ENCODE measurements around the gene ELOB.

ELOB gene

DNA sequence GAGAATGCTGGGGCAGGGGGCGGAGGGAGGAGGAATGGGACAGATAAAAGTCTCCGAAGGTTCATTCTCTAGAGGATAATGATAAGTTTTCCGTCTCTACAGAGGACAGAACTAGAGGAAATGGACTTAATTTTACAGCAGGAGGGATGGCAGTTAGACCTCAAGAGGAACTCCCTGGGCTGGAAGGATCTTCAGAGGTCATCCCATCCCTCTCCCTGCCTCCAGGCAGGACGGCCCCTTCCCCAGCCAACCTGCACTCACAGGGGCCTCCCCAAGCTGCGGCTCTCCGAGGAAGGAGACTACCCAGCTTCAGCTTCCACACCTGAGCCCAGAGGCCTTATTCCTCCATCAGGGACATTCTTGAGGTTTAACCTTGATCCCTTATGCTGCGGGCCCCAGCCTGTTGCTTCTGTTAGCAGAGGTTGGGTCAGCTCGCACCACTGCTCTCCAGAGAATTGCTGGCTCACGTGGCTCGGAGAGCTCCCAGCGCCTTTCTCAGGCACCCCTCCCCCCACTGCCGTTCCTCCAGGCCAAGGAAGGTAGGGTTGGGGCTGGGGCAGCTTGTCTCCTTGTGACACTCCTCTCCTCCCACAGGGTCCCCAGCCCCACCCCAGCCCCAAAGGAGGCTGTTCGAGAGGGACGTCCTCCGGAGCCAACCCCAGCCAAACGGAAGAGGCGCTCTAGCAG lies 8.5 kb downstream of the ELOB start:
- TF ChIP-seq, protein P1, sequence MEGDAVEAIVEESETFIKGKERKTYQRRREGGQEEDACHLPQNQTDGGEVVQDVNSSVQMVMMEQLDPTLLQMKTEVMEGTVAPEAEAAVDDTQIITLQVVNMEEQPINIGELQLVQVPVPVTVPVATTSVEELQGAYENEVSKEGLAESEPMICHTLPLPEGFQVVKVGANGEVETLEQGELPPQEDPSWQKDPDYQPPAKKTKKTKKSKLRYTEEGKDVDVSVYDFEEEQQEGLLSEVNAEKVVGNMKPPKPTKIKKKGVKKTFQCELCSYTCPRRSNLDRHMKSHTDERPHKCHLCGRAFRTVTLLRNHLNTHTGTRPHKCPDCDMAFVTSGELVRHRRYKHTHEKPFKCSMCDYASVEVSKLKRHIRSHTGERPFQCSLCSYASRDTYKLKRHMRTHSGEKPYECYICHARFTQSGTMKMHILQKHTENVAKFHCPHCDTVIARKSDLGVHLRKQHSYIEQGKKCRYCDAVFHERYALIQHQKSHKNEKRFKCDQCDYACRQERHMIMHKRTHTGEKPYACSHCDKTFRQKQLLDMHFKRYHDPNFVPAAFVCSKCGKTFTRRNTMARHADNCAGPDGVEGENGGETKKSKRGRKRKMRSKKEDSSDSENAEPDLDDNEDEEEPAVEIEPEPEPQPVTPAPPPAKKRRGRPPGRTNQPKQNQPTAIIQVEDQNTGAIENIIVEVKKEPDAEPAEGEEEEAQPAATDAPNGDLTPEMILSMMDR (IDR thresholded peaks at IDR 0.05; ENCODE audit: low read depth, low read length), result no peak

DNA sequence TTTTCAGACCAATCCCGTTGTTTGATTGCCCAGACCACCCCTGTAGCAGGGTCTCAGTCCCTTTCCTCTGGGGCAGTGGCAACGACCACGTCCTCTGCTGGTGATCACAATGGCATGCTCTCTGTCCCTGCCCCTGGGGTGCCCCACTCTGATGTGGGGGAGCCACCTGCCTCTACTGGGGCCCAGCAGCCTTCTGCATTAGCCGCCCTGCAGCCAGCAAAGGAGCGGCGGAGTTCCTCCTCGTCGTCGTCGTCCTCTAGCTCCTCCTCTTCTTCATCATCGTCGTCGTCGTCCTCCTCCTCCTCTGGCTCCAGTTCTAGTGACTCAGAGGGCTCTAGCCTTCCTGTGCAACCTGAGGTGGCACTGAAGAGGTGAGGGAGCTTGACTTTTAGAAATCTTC lies 9.2 kb downstream of the ELOB start:
- TF ChIP-seq, protein P1 (IDR thresholded peaks at IDR 0.05; ENCODE audit: low read depth, low read length), result no peak

More for the DNA sequence above, 8.5 kb downstream of the ELOB start:
- DNase-seq, result no peak
- H3K4me3 ChIP-seq (ENCODE audit: low read depth, low read length), result no peak overlapping the region
- H3K27ac ChIP-seq, result no peak overlapping the region
- no peaks in the 10 kb centered on the region for H3K9me3 ChIP-seq (ENCODE audit: severe bottlenecking)
- H3K36me3 ChIP-seq, result peaks cover 95% of the 10 kb centered on the region
- no peaks in the 10 kb centered on the region for H3K27me3 ChIP-seq (ENCODE audit: insufficient read depth, low read depth, severe bottlenecking)

DNA sequence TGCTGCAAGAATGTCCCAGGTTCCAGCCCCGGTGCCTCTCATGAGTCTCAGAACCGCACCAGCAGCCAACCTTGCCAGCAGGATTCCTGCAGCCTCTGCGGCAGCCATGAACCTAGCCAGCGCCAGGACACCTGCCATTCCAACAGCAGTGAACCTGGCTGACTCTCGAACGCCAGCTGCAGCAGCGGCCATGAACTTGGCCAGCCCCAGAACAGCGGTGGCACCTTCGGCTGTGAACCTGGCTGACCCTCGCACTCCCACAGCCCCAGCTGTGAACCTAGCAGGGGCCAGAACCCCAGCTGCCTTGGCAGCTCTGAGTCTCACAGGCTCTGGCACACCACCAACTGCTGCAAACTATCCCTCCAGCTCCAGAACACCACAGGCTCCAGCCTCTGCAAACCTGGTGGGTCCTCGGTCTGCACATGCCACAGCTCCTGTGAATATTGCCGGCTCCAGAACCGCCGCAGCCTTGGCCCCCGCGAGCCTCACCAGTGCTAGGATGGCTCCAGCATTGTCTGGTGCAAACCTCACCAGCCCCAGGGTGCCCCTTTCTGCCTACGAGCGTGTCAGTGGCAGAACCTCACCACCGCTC lies 9.8 kb downstream of the ELOB start:
- peak; percentile 5 for DNase-seq
- no peak overlapping the region for H3K4me3 ChIP-seq (ENCODE audit: low read depth, low read length)
- no peaks in the 10 kb centered on the region for H3K9me3 ChIP-seq (ENCODE audit: severe bottlenecking)
- TF ChIP-seq, protein P1 (IDR thresholded peaks at IDR 0.05; ENCODE audit: low read depth, low read length), result no peak
- no peaks in the 10 kb centered on the region for H3K27me3 ChIP-seq (ENCODE audit: insufficient read depth, low read depth, severe bottlenecking)
- no peak overlapping the region for H3K27ac ChIP-seq
- peaks cover 98% of the 10 kb centered on the region for H3K36me3 ChIP-seq

More for the DNA sequence above, 9.2 kb downstream of the ELOB start:
- DNase-seq, result no peak
- H3K36me3 ChIP-seq, result peaks cover 95% of the 10 kb centered on the region
- no peak overlapping the region for H3K27ac ChIP-seq
- no peaks in the 10 kb centered on the region for H3K27me3 ChIP-seq (ENCODE audit: insufficient read depth, low read depth, severe bottlenecking)
- no peaks in the 10 kb centered on the region for H3K9me3 ChIP-seq (ENCODE audit: severe bottlenecking)
- no peak overlapping the region for H3K4me3 ChIP-seq (ENCODE audit: low read depth, low read length)

DNA sequence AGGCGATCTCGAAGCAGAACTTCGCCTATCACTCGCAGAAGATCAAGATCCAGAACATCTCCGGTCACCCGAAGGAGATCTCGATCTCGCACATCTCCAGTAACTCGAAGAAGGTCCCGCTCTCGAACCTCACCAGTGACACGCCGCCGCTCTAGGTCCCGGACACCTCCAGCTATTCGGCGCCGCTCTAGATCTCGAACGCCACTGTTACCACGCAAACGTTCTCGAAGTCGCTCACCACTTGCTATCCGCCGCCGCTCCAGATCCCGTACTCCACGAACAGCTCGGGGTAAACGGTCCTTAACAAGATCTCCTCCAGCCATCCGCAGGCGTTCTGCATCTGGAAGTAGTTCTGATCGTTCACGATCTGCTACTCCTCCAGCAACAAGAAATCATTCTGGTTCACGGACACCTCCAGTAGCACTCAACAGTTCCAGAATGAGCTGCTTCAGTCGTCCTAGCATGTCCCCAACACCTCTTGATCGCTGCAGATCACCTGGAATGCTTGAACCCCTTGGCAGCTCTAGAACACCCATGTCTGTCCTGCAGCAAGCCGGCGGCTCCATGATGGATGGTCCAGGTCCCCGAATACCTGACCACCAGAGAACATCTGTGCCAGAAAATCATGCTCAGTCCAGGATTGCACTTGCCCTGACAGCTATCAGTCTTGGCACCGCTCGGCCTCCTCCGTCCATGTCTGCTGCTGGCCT lies 10.5 kb downstream of the ELOB start:
- Histone ChIP-seq H3K27me3 (ENCODE audit: insufficient read depth, low read depth, severe bottlenecking) (no peaks in the 10 kb centered on the region), H3K27ac (no peak overlapping the region), H3K36me3 (peaks cover 98% of the 10 kb centered on the region), H3K4me3 (ENCODE audit: low read depth, low read length) (no peak overlapping the region), H3K9me3 (ENCODE audit: severe bottlenecking) (peaks cover 2% of the 10 kb centered on the region)
- peak; percentile 5 for DNase-seq
- TF ChIP-seq, protein P1 (IDR thresholded peaks at IDR 0.05; ENCODE audit: low read depth, low read length), result no peak

DNA sequence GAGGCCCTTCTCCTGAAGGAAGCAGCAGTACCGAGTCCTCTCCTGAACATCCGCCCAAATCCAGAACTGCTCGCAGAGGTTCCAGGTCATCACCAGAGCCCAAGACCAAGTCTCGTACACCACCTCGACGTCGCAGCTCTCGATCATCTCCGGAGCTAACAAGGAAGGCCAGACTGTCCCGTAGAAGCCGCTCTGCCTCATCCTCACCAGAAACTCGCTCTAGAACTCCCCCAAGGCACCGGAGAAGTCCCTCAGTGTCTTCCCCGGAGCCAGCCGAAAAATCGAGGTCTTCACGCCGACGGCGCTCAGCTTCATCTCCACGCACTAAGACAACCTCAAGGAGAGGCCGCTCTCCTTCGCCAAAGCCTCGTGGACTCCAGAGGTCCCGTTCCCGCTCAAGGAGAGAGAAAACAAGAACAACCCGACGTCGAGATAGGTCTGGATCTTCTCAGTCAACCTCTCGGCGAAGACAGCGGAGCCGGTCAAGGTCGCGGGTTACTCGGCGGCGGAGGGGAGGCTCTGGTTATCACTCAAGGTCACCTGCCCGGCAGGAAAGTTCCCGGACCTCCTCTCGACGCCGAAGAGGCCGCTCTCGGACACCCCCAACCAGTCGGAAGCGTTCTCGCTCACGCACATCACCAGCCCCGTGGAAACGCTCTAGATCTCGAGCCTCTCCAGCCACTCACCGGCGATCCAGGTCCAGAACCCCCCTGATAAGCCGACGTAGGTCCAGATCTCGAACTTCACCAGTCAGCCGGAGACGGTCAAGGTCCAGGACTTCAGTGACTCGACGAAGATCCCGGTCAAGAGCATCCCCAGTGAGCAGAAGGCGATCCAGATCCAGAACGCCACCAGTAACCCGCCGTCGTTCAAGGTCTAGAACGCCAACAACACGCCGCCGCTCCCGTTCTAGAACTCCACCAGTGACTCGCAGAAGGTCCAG lies 11.3 kb downstream of the ELOB start:
- no peak overlapping the region for H3K27ac ChIP-seq
- no peak overlapping the region for H3K4me3 ChIP-seq (ENCODE audit: low read depth, low read length)
- TF ChIP-seq, protein P1 (IDR thresholded peaks at IDR 0.05; ENCODE audit: low read depth, low read length), result no peak
- peaks cover 100% of the 10 kb centered on the region for H3K36me3 ChIP-seq
- H3K27me3 ChIP-seq (ENCODE audit: insufficient read depth, low read depth, severe bottlenecking), result no peaks in the 10 kb centered on the region
- H3K9me3 ChIP-seq (ENCODE audit: severe bottlenecking), result peaks cover 2% of the 10 kb centered on the region
- no peak for DNase-seq
